ENCODE data around the gene MIER2.

- TF ChIP-seq CTCF (IDR thresholded peaks at IDR 0.05) = no peak
- no peak for TF ChIP-seq EP300 (IDR thresholded peaks at IDR 0.05)
- no peak for TF ChIP-seq POLR2A (IDR thresholded peaks at IDR 0.05)
These were observed 62.6 kb downstream of the MIER2 start for GRCh38 chr19:281992-282391.

Measured in sigmoid colon (tissue), 4 donors.